ENCODE results near the gene RPS6KA2. TPM values are rescaled to one million over a fixed set of nuclear protein-coding genes. Genes with fewer than 3 reads are reported as not detected.

Gene RPS6KA2
- total RNA-seq, 2 donors from 2014 or later = 78.6 to 131 TPM

DNA sequence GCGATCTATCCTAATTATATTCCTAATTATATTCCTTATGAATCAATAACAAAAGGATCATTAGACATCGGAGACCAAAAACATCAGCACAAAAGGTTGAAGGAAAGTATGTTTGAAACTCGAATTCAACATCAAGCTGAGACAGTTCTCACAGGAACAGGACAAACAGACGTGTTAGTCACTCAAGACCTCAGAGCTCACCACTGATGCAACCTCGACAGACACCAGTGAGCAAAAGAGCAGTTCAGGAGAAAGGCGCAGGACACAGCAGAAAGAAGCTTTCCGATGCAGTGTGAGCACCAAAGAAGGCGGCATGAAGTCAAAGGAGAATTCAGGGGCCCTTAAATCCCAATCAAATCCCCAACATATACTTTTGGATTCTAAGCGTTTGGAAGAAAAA, 34.2 kb downstream of the RPS6KA2 start:
- Histone ChIP-seq H3K4me1 (peaks cover 0 to 50% of the 10 kb centered on the region in 2 donors), H3K9me3 (no peaks in the 10 kb centered on the region), H3K36me3 (no peaks in the 10 kb centered on the region), H3K27me3 (no peaks in the 10 kb centered on the region), H3K4me3 (no peak overlapping the region), H3K27ac (no peak overlapping the region)
- TF ChIP-seq, protein P1, sequence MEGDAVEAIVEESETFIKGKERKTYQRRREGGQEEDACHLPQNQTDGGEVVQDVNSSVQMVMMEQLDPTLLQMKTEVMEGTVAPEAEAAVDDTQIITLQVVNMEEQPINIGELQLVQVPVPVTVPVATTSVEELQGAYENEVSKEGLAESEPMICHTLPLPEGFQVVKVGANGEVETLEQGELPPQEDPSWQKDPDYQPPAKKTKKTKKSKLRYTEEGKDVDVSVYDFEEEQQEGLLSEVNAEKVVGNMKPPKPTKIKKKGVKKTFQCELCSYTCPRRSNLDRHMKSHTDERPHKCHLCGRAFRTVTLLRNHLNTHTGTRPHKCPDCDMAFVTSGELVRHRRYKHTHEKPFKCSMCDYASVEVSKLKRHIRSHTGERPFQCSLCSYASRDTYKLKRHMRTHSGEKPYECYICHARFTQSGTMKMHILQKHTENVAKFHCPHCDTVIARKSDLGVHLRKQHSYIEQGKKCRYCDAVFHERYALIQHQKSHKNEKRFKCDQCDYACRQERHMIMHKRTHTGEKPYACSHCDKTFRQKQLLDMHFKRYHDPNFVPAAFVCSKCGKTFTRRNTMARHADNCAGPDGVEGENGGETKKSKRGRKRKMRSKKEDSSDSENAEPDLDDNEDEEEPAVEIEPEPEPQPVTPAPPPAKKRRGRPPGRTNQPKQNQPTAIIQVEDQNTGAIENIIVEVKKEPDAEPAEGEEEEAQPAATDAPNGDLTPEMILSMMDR (IDR thresholded peaks at IDR 0.05) = no peak
- no peak for DNase-seq (ENCODE audit: low spot score)

DNA sequence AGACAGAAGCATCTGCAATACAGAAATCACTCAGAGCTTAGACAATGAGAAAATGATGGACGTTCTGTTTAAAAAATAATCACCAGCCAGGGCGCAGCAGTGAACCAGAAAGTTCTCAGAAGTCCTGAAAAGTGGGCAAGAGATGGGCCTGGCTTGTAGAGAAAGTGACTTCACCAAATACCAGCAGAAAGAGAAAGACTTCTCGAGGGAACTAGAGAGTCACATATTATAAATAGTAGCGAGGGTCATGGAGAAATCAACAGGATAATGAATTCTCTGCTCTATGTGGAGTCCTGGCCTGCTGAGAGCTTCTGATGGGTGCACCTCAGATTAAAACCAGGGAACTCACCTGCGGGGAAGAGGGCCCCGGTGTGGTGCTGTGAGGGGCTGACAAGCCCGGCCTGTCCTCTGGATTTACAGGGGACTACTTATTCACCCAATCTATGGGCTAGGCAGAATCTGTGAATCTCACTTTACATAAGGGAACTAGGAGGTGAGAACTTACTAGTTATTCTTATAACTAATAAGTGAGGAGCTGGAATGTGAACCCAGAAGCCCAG, 35.0 kb downstream of the RPS6KA2 start:
- H3K27ac ChIP-seq = no peak overlapping the region
- no peaks in the 10 kb centered on the region for H3K27me3 ChIP-seq
- H3K9me3 ChIP-seq = no peaks in the 10 kb centered on the region
- no peak for DNase-seq (ENCODE audit: low spot score)
- H3K4me1 ChIP-seq = peaks cover 0 to 47% of the 10 kb centered on the region in 2 donors
- H3K4me3 ChIP-seq = no peak overlapping the region
- TF ChIP-seq, protein P1 (IDR thresholded peaks at IDR 0.05) = no peak
- no peaks in the 10 kb centered on the region for H3K36me3 ChIP-seq

DNA sequence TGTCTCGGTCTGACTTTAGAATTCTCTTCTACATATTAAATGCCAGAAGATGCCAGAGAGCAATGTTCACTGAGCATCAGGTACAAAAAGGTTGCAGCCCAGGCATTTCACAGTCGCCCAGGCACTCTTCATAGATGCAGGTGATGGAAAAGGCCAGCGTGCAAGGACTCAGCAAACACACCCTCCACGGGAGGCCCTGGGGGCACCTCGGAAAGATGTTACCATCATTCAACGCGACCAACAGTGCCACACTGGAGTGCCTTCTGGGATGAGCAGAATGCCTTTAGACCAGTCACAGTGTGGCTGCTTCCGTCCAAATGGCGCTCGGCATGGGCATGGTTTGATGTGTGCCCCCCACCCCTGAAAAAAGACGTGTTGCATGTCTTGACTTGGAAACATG, 36.0 kb downstream of the RPS6KA2 start:
- TF ChIP-seq, protein P1 (IDR thresholded peaks at IDR 0.05) = no peak
- peaks cover 0 to 43% of the 10 kb centered on the region in 2 donors for H3K4me1 ChIP-seq

DNA sequence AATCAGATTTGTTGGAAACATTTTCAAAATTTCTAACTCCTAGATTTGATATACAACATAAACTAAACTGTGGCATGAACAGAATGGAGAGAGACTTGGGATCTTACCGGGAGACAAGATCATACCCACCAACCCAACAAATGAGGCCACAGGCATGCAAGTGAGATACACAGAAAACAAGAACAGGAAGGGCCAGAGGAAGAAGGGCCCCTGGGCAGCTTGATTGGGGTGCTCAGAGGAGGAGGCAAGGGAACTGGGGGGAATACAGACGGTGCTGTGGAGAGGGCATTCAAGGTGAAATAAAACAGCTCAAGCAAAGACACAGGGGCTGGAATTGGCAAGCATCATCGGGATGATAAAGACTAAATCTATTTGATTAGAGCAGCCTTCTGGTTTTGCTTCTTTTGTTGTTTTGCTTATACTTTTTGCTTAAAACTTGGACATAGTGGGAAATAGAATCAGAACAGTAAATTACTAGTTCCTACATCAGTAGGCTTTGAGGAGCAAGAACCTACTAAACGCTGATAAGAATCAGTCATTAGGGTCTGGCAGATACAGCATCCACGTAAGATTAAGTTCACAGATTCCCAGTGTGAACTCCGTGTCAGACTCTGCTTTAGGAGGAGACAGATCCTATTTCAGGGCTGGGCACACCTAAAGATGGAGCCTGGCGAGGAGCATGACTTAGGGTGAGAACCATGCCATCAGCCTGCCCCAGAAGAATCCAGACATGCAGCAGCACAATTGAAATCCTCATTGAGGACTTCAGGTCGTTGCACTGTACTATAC, 37.1 kb downstream of the RPS6KA2 start:
- no peak for DNase-seq (ENCODE audit: low spot score)

More for the DNA sequence above, 36.0 kb downstream of the RPS6KA2 start:
- no peaks in the 10 kb centered on the region for H3K27me3 ChIP-seq
- no peak for DNase-seq (ENCODE audit: low spot score)
- H3K27ac ChIP-seq = no peak overlapping the region
- no peaks in the 10 kb centered on the region for H3K36me3 ChIP-seq
- H3K9me3 ChIP-seq = no peaks in the 10 kb centered on the region
- H3K4me3 ChIP-seq = no peak overlapping the region

DNA sequence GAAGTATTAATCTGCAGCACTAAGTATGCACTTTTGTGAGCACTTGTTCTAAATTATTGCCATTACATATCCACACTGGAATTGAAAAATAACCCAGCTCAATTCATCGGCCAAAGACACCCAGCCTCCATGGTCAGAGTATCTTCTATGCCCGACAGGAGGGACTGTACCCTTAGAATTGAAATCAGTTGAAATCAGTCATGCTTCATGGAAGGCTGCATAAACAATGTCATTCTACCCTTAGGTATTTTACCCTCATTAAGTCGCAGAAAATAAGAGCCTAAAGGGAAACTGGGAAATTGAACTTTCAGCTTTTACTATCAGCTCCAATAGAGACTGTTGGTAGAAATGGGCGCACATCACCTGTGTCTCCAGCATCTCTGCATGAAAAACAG, 37.7 kb downstream of the RPS6KA2 start:
- TF ChIP-seq, protein P1 (IDR thresholded peaks at IDR 0.05) = no peak
- DNase-seq (ENCODE audit: low spot score) = no peak
- no peak overlapping the region for H3K27ac ChIP-seq

More for the DNA sequence above, 37.1 kb downstream of the RPS6KA2 start:
- no peak overlapping the region for H3K27ac ChIP-seq
- TF ChIP-seq, protein P1 (IDR thresholded peaks at IDR 0.05) = no peak
- no peaks in the 10 kb centered on the region for H3K36me3 ChIP-seq
- H3K4me1 ChIP-seq = peaks cover 0 to 33% of the 10 kb centered on the region in 2 donors
- H3K9me3 ChIP-seq = no peaks in the 10 kb centered on the region
- H3K27me3 ChIP-seq = no peaks in the 10 kb centered on the region
- H3K4me3 ChIP-seq = no peak overlapping the region

More for the DNA sequence above, 37.7 kb downstream of the RPS6KA2 start:
- Histone ChIP-seq H3K27me3 (no peaks in the 10 kb centered on the region), H3K9me3 (no peaks in the 10 kb centered on the region), H3K4me1 (peaks cover 0 to 33% of the 10 kb centered on the region in 2 donors), H3K4me3 (no peak overlapping the region), H3K36me3 (no peaks in the 10 kb centered on the region)

All from right atrium auricular region (tissue), 2 donors.